Measurements from ENCODE around the gene DOCK3.

Gene DOCK3

GRCh38 chr3:50674349-50675178 is at the start of gene DOCK3:
TSS of gene DOCK3 (plus strand) at chr3:50674927. CDS start at chr3:50675264, 337 bp downstream.
- TF ChIP-seq ZNF8 (CRISPR knock-in tag; IDR thresholded peaks at IDR 0.05) (no peak), ZFP30 (CRISPR knock-in tag; IDR thresholded peaks at IDR 0.05) (no peak), ISL1 (CRISPR knock-in tag; IDR thresholded peaks at IDR 0.05) (no peak), SNAI2 (CRISPR knock-in tag; IDR thresholded peaks at IDR 0.05) (no peak), CREB5 (CRISPR knock-in tag; IDR thresholded peaks at IDR 0.05; ENCODE audit: low read depth) (no peak), BACH2 (CRISPR knock-in tag; IDR thresholded peaks at IDR 0.05; ENCODE audit: borderline replicate concordance) (no peak), PPARA (CRISPR knock-in tag; IDR thresholded peaks at IDR 0.05; ENCODE audit: borderline replicate concordance) (no peak), ARNTL (CRISPR knock-in tag; IDR thresholded peaks at IDR 0.05; ENCODE audit: borderline replicate concordance, low read depth) (no peak), ZNF70 (CRISPR knock-in tag; IDR thresholded peaks at IDR 0.05) (no peak), TCF4 (CRISPR knock-in tag; IDR thresholded peaks at IDR 0.05; ENCODE audit: borderline replicate concordance) (no peak), ZC3H10 (CRISPR knock-in tag; IDR thresholded peaks at IDR 0.05) (no peak), ZNF565 (CRISPR knock-in tag; conservative IDR thresholded peaks at IDR 0.05; ENCODE audit: low read depth) (no peak), OSR1 (CRISPR knock-in tag; IDR thresholded peaks at IDR 0.05) (no peak)
- TF ChIP-seq, protein P1, sequence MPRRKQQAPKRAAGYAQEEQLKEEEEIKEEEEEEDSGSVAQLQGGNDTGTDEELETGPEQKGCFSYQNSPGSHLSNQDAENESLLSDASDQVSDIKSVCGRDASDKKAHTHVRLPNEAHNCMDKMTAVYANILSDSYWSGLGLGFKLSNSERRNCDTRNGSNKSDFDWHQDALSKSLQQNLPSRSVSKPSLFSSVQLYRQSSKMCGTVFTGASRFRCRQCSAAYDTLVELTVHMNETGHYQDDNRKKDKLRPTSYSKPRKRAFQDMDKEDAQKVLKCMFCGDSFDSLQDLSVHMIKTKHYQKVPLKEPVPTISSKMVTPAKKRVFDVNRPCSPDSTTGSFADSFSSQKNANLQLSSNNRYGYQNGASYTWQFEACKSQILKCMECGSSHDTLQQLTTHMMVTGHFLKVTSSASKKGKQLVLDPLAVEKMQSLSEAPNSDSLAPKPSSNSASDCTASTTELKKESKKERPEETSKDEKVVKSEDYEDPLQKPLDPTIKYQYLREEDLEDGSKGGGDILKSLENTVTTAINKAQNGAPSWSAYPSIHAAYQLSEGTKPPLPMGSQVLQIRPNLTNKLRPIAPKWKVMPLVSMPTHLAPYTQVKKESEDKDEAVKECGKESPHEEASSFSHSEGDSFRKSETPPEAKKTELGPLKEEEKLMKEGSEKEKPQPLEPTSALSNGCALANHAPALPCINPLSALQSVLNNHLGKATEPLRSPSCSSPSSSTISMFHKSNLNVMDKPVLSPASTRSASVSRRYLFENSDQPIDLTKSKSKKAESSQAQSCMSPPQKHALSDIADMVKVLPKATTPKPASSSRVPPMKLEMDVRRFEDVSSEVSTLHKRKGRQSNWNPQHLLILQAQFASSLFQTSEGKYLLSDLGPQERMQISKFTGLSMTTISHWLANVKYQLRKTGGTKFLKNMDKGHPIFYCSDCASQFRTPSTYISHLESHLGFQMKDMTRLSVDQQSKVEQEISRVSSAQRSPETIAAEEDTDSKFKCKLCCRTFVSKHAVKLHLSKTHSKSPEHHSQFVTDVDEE (CRISPR knock-in tag; IDR thresholded peaks at IDR 0.05) = no peak
- TF ChIP-seq, protein P2, sequence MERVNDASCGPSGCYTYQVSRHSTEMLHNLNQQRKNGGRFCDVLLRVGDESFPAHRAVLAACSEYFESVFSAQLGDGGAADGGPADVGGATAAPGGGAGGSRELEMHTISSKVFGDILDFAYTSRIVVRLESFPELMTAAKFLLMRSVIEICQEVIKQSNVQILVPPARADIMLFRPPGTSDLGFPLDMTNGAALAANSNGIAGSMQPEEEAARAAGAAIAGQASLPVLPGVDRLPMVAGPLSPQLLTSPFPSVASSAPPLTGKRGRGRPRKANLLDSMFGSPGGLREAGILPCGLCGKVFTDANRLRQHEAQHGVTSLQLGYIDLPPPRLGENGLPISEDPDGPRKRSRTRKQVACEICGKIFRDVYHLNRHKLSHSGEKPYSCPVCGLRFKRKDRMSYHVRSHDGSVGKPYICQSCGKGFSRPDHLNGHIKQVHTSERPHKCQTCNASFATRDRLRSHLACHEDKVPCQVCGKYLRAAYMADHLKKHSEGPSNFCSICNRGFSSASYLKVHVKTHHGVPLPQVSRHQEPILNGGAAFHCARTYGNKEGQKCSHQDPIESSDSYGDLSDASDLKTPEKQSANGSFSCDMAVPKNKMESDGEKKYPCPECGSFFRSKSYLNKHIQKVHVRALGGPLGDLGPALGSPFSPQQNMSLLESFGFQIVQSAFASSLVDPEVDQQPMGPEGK (CRISPR knock-in tag; IDR thresholded peaks at IDR 0.05; ENCODE audit: borderline replicate concordance) = no peak
- peak; percentile 81 for ATAC-seq

GRCh38 chr3:50625231-50626182 is 49.2 kb upstream of the DOCK3 start:
- no peak for ATAC-seq
- TF ChIP-seq, protein P2 (CRISPR knock-in tag; IDR thresholded peaks at IDR 0.05; ENCODE audit: borderline replicate concordance) = no peak
- TF ChIP-seq TOX (CRISPR knock-in tag; IDR thresholded peaks at IDR 0.05; ENCODE audit: borderline replicate concordance) (no peak), SNAI2 (CRISPR knock-in tag; IDR thresholded peaks at IDR 0.05) (no peak), CSDC2 (CRISPR knock-in tag; IDR thresholded peaks at IDR 0.05) (no peak), ZFP3 (CRISPR knock-in tag; IDR thresholded peaks at IDR 0.05) (no peak), ESRRG (CRISPR knock-in tag; IDR thresholded peaks at IDR 0.05) (no peak), ZNF565 (CRISPR knock-in tag; conservative IDR thresholded peaks at IDR 0.05; ENCODE audit: low read depth) (no peak), ARNTL (CRISPR knock-in tag; IDR thresholded peaks at IDR 0.05; ENCODE audit: borderline replicate concordance, low read depth) (no peak), ZC3H10 (CRISPR knock-in tag; IDR thresholded peaks at IDR 0.05) (no peak)
- TF ChIP-seq, protein P3, sequence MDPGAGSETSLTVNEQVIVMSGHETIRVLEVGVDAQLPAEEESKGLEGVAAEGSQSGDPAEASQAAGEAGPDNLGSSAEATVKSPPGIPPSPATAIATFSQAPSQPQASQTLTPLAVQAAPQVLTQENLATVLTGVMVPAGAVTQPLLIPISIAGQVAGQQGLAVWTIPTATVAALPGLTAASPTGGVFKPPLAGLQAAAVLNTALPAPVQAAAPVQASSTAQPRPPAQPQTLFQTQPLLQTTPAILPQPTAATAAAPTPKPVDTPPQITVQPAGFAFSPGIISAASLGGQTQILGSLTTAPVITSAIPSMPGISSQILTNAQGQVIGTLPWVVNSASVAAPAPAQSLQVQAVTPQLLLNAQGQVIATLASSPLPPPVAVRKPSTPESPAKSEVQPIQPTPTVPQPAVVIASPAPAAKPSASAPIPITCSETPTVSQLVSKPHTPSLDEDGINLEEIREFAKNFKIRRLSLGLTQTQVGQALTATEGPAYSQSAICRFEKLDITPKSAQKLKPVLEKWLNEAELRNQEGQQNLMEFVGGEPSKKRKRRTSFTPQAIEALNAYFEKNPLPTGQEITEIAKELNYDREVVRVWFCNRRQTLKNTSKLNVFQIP (CRISPR knock-in tag; IDR thresholded peaks at IDR 0.05; ENCODE audit: borderline replicate concordance, low read depth) = no peak
